ENCODE data around the gene TMEM207.

TMEM207 gene

GRCh38 chr3:190387578-190388213 is 62.0 kb downstream of the TMEM207 start, which contains the start of gene CLDN16:
CLDN16 (plus strand) TSS chr3:190388163; CDS start chr3:190388330, 167 bp downstream.
- in situ Hi-C loops (cut with HindIII; ENCODE audit: low sequenced_read_pairs): no loop called here

GRCh38 chr3:190385731-190386688 is 63.7 kb downstream of the TMEM207 start:
- in situ Hi-C loops (cut with HindIII; ENCODE audit: low sequenced_read_pairs): no loop called here

GRCh38 chr3:190384309-190384756 is 65.4 kb downstream of the TMEM207 start:
- in situ Hi-C loops (cut with HindIII; ENCODE audit: low sequenced_read_pairs): no loop called here

GRCh38 chr3:190382082-190382481 is 67.6 kb downstream of the TMEM207 start:
- in situ Hi-C loops (cut with HindIII; ENCODE audit: low sequenced_read_pairs): no loop called here

GRCh38 chr3:190381441-190381840 is 68.3 kb downstream of the TMEM207 start:
- in situ Hi-C loops (cut with HindIII; ENCODE audit: low sequenced_read_pairs): no loop called here

- in situ Hi-C loops (cut with HindIII; ENCODE audit: low sequenced_read_pairs): no loop called here
Measured at GRCh38 chr3:190380184-190380583, 69.5 kb downstream of the TMEM207 start.
